Measurements from ENCODE around the gene CNIH2.

Gene CNIH2

GRCh38 chr11:66277471-66278362 is at the start of gene CNIH2:
TSS of gene CNIH2 (plus strand) at chr11:66278175. CDS start at chr11:66278457, 282 bp downstream.
- no peak for TF ChIP-seq CTCF (IDR thresholded peaks at IDR 0.05; ENCODE audit: extremely low read depth, insufficient read depth, missing control alignments)
- peak; percentile 83 for DNase-seq (ENCODE audit: low spot score)
- in situ Hi-C loops (cut with MboI; ENCODE audit: low pct_unique_long_range_greater_than_20kb, low sequenced_read_pairs, unreplicated experiment) = no loop called here

GRCh38 chr11:66228521-66228920 is 49.5 kb upstream of the CNIH2 start:
- in situ Hi-C loops (cut with MboI; ENCODE audit: low pct_unique_long_range_greater_than_20kb, low sequenced_read_pairs, unreplicated experiment) = no loop called here
- DNase-seq (ENCODE audit: low spot score) = no peak
- no peak for TF ChIP-seq CTCF (IDR thresholded peaks at IDR 0.05; ENCODE audit: extremely low read depth, insufficient read depth, missing control alignments)

GRCh38 chr11:66230156-66230555 is 47.8 kb upstream of the CNIH2 start:
- in situ Hi-C loops (cut with MboI; ENCODE audit: low pct_unique_long_range_greater_than_20kb, low sequenced_read_pairs, unreplicated experiment) = no loop called here
- no peak for TF ChIP-seq CTCF (IDR thresholded peaks at IDR 0.05; ENCODE audit: extremely low read depth, insufficient read depth, missing control alignments)

GRCh38 chr11:66230978-66231377 is 47.0 kb upstream of the CNIH2 start:
- TF ChIP-seq CTCF (IDR thresholded peaks at IDR 0.05; ENCODE audit: extremely low read depth, insufficient read depth, missing control alignments) = no peak
- DNase-seq (ENCODE audit: low spot score) = no peak
- in situ Hi-C loops (cut with MboI; ENCODE audit: low pct_unique_long_range_greater_than_20kb, low sequenced_read_pairs, unreplicated experiment) = no loop called here

More at GRCh38 chr11:66230156-66230555, 47.8 kb upstream of the CNIH2 start:
- no peak for DNase-seq (ENCODE audit: low spot score)

GRCh38 chr11:66231561-66231960 is 46.4 kb upstream of the CNIH2 start:
- TF ChIP-seq CTCF (IDR thresholded peaks at IDR 0.05; ENCODE audit: extremely low read depth, insufficient read depth, missing control alignments) = no peak
- DNase-seq (ENCODE audit: low spot score) = no peak
- in situ Hi-C loops (cut with MboI; ENCODE audit: low pct_unique_long_range_greater_than_20kb, low sequenced_read_pairs, unreplicated experiment) = no loop called here

- in situ Hi-C loops (cut with MboI; ENCODE audit: low pct_unique_long_range_greater_than_20kb, low sequenced_read_pairs, unreplicated experiment) = no loop called here
- no peak for DNase-seq (ENCODE audit: low spot score)
- TF ChIP-seq CTCF (IDR thresholded peaks at IDR 0.05; ENCODE audit: extremely low read depth, insufficient read depth, missing control alignments) = no peak
These were observed 45.2 kb upstream of the CNIH2 start for GRCh38 chr11:66232769-66233168.
